RWPE2 (cell line): ENCODE data around the gene CLN3.

Source experiments
- ATAC-seq: fragments of 200-7000 bp; cut with Tn5 transposase; 3 replicates; pipeline ENCODE4 v1.9.1; 2021; ENCODE audit warnings: low read depth
- DNase-seq: peaks from one replicate; pipeline ENCODE4 v3.0.0-alpha.2; 2020; ENCODE audit warnings: low spot score
- H3K27ac ChIP-seq: fragments of 450-650 bp; 2 replicates; pipeline ENCODE4 v1.5.1; 2017; ENCODE audit warnings: mild to moderate bottlenecking; ENCODE audit not compliant: poor library complexity, severe bottlenecking
- H3K27me3 ChIP-seq: fragments of 250-450 bp; sonication (Bioruptor Pico); 2 replicates; pipeline ENCODE4 v1.5.1; 2021; ENCODE audit warnings: mild to moderate bottlenecking, moderate library complexity; ENCODE audit not compliant: insufficient read depth, poor library complexity, severe bottlenecking
- H3K36me3 ChIP-seq: fragments of 250-450 bp; sonication (Bioruptor Pico); 2 replicates; pipeline ENCODE4 v1.5.1; 2020; ENCODE audit warnings: low read depth, mild to moderate bottlenecking, moderate library complexity
- H3K4me1 ChIP-seq: fragments of 250-450 bp; sonication (Bioruptor Pico); 2 replicates; pipeline ENCODE4 v1.5.1; 2021; ENCODE audit warnings: mild to moderate bottlenecking, moderate library complexity; ENCODE audit not compliant: insufficient read depth, poor library complexity, severe bottlenecking
- H3K4me3 ChIP-seq: fragments of 250-450 bp; sonication (Bioruptor Pico); 2 replicates; pipeline ENCODE4 v1.5.1; 2021; ENCODE audit warnings: mild to moderate bottlenecking, moderate library complexity; ENCODE audit not compliant: severe bottlenecking
- H3K9me3 ChIP-seq: fragments of 250-450 bp; sonication (Bioruptor Pico); 2 replicates; pipeline ENCODE4 v1.5.1; 2021; ENCODE audit warnings: mild to moderate bottlenecking, moderate library complexity; ENCODE audit not compliant: severe bottlenecking
- TF ChIP-seq, protein P1 (sequence below): fragments of 450-650 bp; IDR thresholded peaks from one replicate; pipeline ENCODE4 v1.5.1; 2017; ENCODE audit warnings: mild to moderate bottlenecking, moderate library complexity; ENCODE audit not compliant: poor library complexity, severe bottlenecking

CLN3 gene

DNA sequence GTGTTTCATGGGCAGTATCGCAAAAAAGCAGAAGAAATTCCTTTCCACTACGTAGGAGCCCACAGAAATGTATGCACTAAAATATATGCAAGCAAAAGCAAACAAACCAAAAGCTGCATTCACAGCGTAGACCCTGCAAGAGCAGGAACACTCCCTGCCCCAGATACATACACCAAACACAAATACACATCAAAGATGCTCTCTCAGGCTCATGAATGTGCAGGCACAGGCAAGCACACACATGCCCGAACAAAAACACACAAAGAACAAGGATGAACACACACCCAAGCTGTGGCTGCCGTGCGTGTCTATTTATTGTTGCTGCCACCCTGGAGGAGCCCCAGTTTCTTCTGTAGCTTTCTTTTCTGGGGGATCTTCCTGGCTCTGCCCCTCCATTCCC is 45.2 kb upstream of the CLN3 start:
- H3K4me1 ChIP-seq = peaks cover 13% of the 10 kb centered on the region
- ATAC-seq = peak; percentile 63
- H3K27ac ChIP-seq = no peak overlapping the region
- DNase-seq = no peak
- TF ChIP-seq, protein P1, sequence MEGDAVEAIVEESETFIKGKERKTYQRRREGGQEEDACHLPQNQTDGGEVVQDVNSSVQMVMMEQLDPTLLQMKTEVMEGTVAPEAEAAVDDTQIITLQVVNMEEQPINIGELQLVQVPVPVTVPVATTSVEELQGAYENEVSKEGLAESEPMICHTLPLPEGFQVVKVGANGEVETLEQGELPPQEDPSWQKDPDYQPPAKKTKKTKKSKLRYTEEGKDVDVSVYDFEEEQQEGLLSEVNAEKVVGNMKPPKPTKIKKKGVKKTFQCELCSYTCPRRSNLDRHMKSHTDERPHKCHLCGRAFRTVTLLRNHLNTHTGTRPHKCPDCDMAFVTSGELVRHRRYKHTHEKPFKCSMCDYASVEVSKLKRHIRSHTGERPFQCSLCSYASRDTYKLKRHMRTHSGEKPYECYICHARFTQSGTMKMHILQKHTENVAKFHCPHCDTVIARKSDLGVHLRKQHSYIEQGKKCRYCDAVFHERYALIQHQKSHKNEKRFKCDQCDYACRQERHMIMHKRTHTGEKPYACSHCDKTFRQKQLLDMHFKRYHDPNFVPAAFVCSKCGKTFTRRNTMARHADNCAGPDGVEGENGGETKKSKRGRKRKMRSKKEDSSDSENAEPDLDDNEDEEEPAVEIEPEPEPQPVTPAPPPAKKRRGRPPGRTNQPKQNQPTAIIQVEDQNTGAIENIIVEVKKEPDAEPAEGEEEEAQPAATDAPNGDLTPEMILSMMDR = no peak
- H3K36me3 ChIP-seq = no peaks in the 10 kb centered on the region
- H3K9me3 ChIP-seq = no peaks in the 10 kb centered on the region
- H3K27me3 ChIP-seq = no peaks in the 10 kb centered on the region
- H3K4me3 ChIP-seq = no peak overlapping the region

- Histone ChIP-seq H3K27ac (no peak overlapping the region), H3K27me3 (no peaks in the 10 kb centered on the region), H3K4me1 (peaks cover 13% of the 10 kb centered on the region), H3K9me3 (no peaks in the 10 kb centered on the region), H3K4me3 (no peak overlapping the region), H3K36me3 (no peaks in the 10 kb centered on the region)
- TF ChIP-seq, protein P1 = no peak
- ATAC-seq (no peak), DNase-seq (no peak)
Measured at GRCh38 chr16:28534542-28535373, 42.9 kb upstream of the CLN3 start.

- no peaks in the 10 kb centered on the region for H3K36me3 ChIP-seq
- H3K27me3 ChIP-seq = no peaks in the 10 kb centered on the region
- no peaks in the 10 kb centered on the region for H3K9me3 ChIP-seq
- ATAC-seq = no peak
- no peak for DNase-seq
- no peak overlapping the region for H3K27ac ChIP-seq
- H3K4me1 ChIP-seq = peaks cover 7% of the 10 kb centered on the region
- TF ChIP-seq, protein P1 = no peak
- H3K4me3 ChIP-seq = no peak overlapping the region
Measured at GRCh38 chr16:28532940-28533647, 41.2 kb upstream of the CLN3 start.

GRCh38 chr16:28531777-28532744 is 40.2 kb upstream of the CLN3 start:
- DNase-seq (no peak), ATAC-seq (peak; percentile 55; the same call in 2 of the 3 replicates)
- no peaks in the 10 kb centered on the region for H3K36me3 ChIP-seq
- TF ChIP-seq, protein P1 = no peak
- H3K9me3 ChIP-seq = no peaks in the 10 kb centered on the region
- H3K4me3 ChIP-seq = no peak overlapping the region
- H3K27ac ChIP-seq = no peak overlapping the region
- peaks cover 7% of the 10 kb centered on the region for H3K4me1 ChIP-seq
- no peaks in the 10 kb centered on the region for H3K27me3 ChIP-seq
